NCI-H2196 (cell line): ENCODE data around the gene APBB2.
"Not testable (repeated sequence)": the region's sequence is repeated elsewhere in the genome, so short reads cannot be mapped to it uniquely, and the experiment has no call there.

ENCODE experiments used
- DNase-seq: peaks from one replicate; lab custom pipeline; 2025; ENCODE audit not compliant: unreplicated experiment; lab: John Stamatoyannopoulos, UW

APBB2 gene

DNA sequence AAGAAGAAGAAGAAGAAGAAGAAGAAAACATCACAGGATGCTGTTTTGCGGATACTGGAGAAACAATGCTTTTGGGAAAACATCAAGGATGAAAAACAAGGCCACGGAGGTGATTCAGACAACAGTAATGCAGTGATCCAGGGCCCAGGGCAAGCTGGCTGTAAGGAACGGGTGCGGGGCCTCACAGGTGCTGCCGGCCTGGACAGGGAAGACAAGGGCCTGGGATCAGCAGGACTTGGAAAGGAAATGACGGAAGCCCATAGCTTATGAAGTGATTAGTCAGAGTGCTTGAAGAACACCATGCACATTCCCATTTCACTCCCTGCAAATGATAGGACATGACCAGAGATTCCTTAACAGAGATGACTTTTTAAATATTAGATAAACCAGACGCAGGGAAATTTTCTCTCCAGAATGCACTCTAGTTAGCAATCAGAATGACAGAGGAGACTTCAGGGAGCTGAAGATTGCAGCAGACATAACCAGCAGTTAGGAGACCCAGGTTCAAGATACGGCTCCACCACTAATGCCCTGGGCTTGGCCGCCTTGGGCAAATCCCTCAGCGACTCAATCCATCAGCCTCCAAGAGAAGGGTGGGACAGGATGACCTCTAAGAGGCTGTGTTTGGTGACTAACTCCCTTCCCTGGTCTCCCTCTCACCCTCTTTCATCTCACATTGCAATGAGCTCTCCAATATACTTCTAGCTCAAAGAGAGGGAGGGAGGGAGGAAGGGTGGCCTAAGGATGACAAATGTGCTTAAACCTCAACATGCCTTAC, 54.1 kb downstream of the APBB2 start:
- no peak for DNase-seq

DNA sequence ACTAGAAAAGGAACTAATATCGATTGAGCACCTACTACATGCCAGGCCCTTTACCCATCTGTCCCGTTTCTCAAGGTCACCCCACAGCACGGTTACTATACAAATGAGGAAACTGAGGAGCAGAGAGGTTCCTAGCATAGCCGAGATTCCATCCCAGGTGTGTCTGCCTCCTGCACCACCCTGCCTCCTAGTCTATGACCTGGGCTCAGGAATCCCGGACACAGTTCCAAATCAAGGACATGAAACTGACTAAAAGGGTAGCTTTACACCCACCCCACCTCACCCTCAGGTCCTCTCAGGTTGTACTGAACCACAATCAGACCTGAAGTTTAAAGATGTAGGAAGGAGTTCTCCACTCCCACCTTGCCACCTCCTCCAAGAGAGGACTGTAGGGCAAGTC, 55.6 kb downstream of the APBB2 start:
- DNase-seq, result no peak

DNA sequence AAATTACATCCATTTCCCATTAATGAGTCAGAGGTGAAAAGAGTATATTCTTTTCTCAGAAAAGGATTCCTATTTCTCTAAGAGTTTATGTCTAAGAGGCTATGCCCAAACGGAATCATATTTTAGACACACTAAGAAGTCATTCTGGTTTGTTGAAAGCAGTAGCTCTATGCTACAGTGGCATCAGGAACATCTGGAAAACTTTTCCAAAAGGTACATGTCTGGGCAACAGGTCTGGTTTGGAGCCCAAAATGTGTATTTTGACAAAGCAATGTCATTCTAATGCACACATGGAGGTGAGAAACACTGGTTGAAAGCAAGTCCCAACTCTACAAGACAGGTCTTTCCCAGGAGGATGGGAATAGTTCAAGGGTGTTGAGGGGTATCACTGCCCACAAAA, 56.1 kb downstream of the APBB2 start:
- no peak for DNase-seq

DNA sequence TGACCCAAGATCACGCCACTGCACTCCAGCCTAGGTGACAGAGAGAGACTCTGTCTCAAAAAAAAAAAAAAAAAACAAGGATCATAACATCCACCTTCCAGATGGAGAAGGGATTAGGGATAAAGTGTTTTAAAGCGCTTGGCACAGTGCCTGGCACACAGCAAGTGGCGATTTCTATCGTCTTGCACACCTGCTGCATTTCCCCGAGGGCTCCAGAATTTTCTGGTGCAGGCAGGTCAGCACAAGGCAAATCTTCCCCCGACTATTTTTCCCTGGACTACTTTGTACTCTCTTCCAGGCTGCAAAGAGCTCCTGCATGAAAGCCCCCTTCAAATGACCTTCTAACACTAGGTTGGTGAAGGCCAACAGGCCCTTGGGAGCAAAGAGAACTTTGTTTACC, 57.3 kb downstream of the APBB2 start:
- no peak for DNase-seq

GRCh38 chr4:41156574-41156973, 57.8 kb downstream of the APBB2 start:
- no peak for DNase-seq

DNA sequence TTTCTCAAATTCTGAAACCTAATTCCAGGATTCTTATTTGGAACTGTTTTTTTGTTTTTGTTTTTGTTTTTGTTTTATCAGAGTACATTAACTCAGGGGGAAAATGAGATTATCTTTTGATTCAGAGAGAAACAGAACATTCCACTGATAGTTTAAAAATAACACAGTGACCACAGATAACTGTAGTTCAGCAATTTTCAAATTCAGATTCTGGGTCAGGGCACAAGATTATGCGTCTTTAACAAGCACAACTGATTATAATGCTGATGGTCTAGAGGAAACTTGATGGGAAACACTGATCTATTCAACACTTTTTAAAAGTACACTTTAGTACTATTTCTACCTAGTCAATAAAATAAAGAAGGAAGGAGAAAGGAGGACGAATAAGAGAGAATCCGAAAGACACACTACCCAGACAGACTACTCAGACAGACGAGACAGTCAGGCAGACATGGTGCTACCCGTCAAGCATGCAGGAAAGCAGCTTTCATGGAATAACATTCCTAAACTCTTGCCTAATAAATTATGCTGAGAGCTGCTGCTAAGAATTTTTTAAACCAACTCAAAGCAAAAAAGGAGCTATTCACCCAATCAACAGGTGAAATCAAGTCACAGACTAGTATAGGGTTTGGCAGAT, 59.0 kb downstream of the APBB2 start:
- DNase-seq, result no peak

DNA sequence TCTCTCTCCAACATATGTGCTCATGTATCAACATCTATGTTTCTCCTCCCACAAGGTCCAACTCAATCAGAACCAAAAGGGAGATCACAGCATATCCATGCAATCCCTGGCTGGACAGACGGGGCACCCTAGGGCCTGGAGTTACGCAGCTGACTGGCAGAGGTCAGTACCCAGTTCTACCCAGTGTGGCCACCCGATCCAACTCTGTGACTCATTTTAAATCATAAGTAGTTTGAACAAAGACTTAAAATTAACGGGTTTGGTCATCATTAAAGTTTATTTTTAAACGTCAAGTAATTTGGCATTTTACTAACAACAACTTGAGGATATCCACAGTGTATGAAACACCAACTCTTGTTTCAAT, 59.5 kb downstream of the APBB2 start:
- no peak for DNase-seq

GRCh38 chr4:41154010-41154813, 60.1 kb downstream of the APBB2 start:
- DNase-seq, result no peak

DNA sequence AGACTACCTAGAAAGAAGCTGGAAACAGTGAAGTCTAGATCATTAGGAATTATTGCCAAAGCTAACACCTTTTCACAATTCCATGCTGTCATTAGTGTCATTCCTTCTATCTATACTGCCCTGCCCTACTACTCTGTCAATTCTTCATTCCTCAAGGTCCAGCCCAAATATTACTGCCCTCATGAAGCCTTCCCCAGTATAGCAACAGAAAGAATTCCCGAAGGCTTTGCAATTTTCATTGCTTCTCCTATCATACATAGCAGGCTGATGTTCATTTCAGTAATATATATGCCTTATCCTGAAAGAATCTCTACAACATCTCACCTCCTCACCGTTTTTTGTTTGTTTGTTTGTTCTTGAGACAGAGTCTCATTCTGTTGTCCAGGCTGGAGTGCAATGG, 63.9 kb downstream of the APBB2 start:
- DNase-seq, result no peak

GRCh38 chr4:41149568-41149967, 64.8 kb downstream of the APBB2 start:
- DNase-seq, result not testable (repeated sequence)

DNA sequence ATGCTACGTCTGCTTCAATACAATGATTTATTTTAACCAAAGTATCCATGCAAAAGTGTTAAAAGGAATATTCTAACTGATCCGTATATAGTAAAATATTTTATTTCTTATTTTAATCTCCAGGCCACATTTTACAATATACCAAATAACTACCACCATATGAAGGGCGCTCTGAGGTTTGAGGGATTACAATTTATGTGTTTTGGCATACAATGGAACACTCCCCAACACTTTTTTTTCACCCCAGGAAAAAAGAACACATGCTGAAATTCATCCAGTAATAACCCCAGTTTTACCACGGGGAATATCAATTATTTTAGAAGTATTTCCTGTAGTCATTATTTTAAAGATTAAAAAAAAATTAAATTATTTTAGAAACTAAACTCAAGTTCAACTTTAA, 65.4 kb downstream of the APBB2 start:
- no peak for DNase-seq

DNA sequence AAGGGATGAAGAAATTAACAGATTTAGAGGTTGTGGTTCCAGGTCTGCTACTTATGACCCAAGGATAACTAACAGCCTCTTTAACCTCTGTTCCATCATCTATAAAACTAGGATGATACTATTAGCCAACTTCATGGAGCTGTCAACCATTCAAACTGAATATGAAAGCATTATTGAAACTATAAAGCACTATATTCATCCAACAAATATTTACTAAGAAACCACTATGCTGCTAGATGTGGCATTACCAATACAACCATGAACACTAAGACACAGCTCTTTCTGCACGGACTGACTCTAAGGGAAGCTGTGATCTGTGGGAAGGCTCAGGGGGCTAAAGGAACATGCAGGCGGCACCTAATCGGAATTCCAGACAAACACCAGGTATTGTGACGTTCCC, 66.0 kb downstream of the APBB2 start:
- DNase-seq, result no peak

DNA sequence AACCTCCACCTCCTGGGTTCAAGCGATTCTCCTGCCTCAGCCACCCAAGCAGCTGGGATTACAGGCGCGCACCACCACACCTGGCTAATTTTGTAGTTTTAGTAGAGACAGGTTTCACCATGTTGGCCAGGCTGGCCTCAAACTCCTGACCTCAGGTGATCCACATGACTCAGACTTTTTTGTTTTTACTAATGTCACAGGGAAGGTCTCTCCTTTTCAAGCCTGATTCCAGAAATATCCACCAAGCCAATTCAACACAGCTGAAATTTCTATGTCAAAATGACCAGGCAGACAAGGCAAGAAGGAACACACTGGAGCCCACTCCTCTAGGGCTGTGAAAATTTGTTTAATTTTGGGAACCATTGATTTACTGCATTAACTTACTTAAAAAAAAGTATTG, 66.8 kb downstream of the APBB2 start:
- not testable (repeated sequence) for DNase-seq

- DNase-seq, result no peak
Measured at GRCh38 chr4:41146716-41147506, 67.4 kb downstream of the APBB2 start.

DNA sequence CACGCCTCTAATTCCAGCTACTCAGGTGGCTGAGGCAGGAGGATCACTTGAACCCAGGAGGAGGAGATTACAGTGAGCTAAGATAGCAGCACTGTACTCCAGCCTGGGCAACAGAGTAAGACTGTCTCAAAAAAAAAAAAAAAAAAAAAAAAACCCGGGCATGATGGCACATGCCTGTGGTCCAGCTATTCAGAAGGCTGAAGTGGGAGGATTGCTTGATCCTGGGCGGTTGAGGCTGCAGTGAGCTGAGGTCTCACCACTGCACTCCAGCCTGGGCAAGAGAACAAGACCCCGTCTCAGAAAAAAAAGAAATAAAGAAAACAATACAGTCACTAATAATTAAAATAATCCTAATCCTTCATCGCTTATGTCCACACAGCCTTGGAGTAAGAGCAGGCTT, 68.1 kb downstream of the APBB2 start:
- DNase-seq, result no peak

DNA sequence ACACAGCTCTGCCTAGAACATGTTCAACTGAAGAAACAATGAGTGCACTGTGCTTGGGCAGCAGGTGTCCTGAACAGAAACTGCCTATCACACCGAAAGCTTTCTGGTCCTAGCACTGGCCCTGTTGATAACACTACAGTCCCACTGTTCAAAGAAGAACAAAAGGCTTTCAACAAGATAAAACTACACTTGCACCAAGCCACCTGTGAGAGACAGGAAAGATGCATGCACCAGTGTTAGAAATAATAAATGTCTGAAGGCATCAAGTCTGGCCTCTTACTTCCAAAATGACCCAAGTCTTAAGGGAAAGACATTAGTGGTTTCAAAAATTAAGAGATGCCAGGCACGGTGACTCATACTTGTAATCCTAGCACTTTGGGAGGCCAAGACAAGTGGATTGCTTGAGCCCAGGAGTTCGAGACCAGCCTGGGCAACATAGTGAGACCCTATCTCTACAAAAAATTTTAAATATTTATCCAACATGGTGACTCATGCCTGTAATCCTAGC, 68.7 kb downstream of the APBB2 start:
- no peak for DNase-seq

DNA sequence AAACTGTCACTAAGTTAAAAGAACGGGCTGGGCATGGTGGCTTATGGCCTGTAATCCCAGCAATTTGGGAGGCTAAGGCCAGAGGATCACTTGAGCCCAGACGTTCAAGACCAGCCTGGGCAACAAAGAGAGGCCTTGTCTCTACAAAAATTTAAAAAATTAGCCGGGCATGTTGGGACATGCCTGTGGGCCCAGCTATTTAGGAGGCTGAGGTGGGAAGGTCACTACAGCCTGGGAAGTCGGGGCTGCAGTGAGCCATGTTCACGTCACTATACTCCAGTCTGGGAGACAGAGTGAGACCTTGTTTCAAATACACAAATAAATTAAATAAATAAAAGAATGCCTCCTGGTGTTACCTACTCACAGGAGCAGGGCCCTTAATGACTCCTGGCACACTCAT, 69.5 kb downstream of the APBB2 start:
- DNase-seq, result no peak

DNA sequence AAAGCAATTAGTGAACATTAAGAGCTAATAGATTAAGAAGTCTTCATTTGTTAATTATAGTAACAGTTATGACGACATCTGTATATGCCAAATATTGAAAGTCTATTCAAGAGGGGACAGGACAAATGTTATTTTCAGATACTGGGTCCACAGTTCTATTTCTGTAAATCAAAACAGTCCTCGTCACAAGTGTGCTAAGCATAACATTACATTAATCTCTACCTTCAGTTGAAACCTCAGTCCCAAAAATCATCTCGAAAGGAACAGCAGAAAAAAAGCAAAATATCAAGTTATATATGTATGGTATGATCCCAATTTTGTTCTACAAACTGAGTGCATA, 70.3 kb downstream of the APBB2 start:
- DNase-seq, result no peak

DNA sequence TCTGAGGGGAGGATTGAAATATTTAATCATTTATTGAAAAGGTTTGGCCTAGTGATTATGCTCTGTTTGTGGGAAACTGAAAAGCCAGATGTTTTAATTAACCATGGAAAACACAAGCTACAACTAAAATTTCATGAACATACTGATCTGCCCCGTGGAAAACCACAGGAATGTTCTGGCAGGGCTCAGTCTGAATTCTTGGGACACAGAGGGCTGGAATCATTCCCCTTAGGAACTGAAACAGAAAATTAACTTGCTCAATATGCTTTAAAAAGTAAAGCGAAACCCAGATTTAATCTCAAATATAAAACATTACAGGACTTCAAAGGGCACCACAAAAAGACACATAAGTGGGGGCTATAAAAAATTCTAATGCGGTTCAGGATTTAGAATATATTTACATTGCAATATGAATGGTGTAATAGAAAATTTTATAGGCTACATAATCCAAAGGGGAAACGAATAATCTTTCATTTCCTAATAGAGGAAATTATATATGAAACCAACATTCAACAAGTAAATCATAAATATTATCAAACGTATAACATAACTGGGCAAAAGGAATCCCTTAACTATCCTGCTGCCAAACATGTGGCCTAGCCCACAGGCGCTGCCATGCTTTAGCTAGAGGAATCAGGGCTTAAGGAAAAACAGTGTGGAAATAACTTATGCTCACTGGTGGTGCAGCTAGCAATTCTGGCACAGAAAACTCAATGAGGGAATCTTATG, 70.9 kb downstream of the APBB2 start:
- DNase-seq, result no peak
